Pancreas (tissue), 10 donors: ENCODE measurements around the gene NPLOC4. TPM values are rescaled to one million over a fixed set of nuclear protein-coding genes. Genes with fewer than 3 reads are reported as not detected.

ENCODE experiments used
- ATAC-seq, 4 donors: fragments of 200-7000 bp; cut with Tn5 transposase; one replicate each; pipeline versions ENCODE4 v1.8.0 to v1.9.1; 2020; ENCODE audit warnings: mild to moderate bottlenecking in 4 of 4, moderate library complexity in 4 of 4
- DNase-seq, 6 donors: peaks; one replicate each; pipeline ENCODE4 v3.0.0-alpha.2; 2020
- FAIRE-seq: peaks from 2 replicates; lab custom pipeline; 2012; peaks lifted over from hg19 to GRCh38; lab: Jason Lieb, UNC
- H3K27ac ChIP-seq, 4 donors: fragments of 200-600 bp; sonication (generic); 1 replicate in 3 of 4; 2 replicates in 1 of 4; pipeline versions ENCODE4 v1.5.0 to v1.8.0; 2020
- H3K27me3 ChIP-seq, 4 donors: fragments of 200-600 bp; one replicate each; pipeline ENCODE4 v1.8.0; 2021
- H3K36me3 ChIP-seq, 3 donors: fragments of 200-600 bp; sonication (generic) in 1 of 3; one replicate each; pipeline versions ENCODE4 v1.5.0 to v1.8.0; 2020 to 2021
- H3K4me1 ChIP-seq, 3 donors: fragments of 200-600 bp; one replicate each; pipeline ENCODE4 v1.8.0; 2021
- H3K4me3 ChIP-seq, 4 donors: fragments of 200-600 bp; sonication (generic) in 2 of 4; one replicate each; pipeline versions ENCODE4 v1.5.0 to v1.8.0; 2020 to 2021
- H3K9me3 ChIP-seq, 4 donors: fragments of 200-600 bp; one replicate each; pipeline ENCODE4 v1.8.0; 2021
- CTCF ChIP-seq, 4 donors: fragments of 200-600 bp; sonication (generic) in 3 of 4; IDR thresholded peaks; one replicate each; pipeline versions ENCODE4 v1.5.0 to v1.8.0; 2021; ENCODE audit warnings: antibody characterized with exemption in 4 of 4
- WGBS, 2 donors: extraction: QIAGEN DNeasy Blood & Tissue Kit; methylation state at CpG; one replicate each; pipeline ENCODE4 v1.1.7; 2013; 5-methylcytosine and 5-hydroxymethylcytosine counted together
- intact Hi-C, 3 donors: fragments of 100-400 bp; cut with DNase I; formaldehyde crosslinking; loops; one replicate each; pipeline versions ENCODE4 v1.11.1 to v1.14.2; 2022
- polyA plus RNA-seq, 2 donors: library from polyadenylated mRNA; stranded (reverse); fragments of 200-250 nt; gene quantifications; one replicate each; pipeline ENCODE4 v1.2.3, GENCODE V29; 2013
- total RNA-seq, 6 donors: library from RNA; stranded (reverse); fragmentation: NEBNext Ultra II Directional in 4 of 6; extraction: Animal tissue kit (Norgen Biotek cat#: 25700) in 4 of 6; gene quantifications; one replicate each; pipeline versions ENCODE4 v1.2.1 to v1.2.4, GENCODE V29; 2021 to 2023
- donor health status: healthy with polysubstance abuse.
- donor health status: DM: no; HTN: no; CAD: no; lungs with moderate emphysema.
- donor health status: DM: no; HTN: no; CAD: no.
- donor health status: control.
- donor health status: control.
- donor health status: Bipolar disorder and iron deficiency.
- donor health status: DM: yes; HTN: yes; CAD: no.
- donor health status: DM: no; HTN: no; CAD: no.
- donor health status: DM: no; HTN: no; CAD: no.
- donor health status: DM: yes; HTN: yes; CAD: no.

NPLOC4 gene
- total and polyA plus RNA-seq, 8 donors, result 32.5 to 54.8 (median 35.3) TPM

- Histone ChIP-seq H3K9me3 (no peaks in the 10 kb centered on the region), H3K27ac (peak overlapping the region; percentile 58 to 85 (median 73)), H3K4me3 (peak overlapping the region; percentile 1 to 58 (median 26)), H3K4me1 (peaks cover 0 to 17% (median 0%) of the 10 kb centered on the region in 3 donors), H3K36me3 (peaks cover 0 to 10% (median 0%) of the 10 kb centered on the region in 3 donors), H3K27me3 (no peaks in the 10 kb centered on the region)
- intact Hi-C loops, result loop anchor here in 1 of 3 donors (5.0 kb wide), 1 partner anchor 395 kb away; no protein-coding TSS in a partner anchor
- WGBS, 2 donors, result 7 to 9% methylated on average over 15 to 17 of the region's 17 CpGs
- TF ChIP-seq CTCF (IDR thresholded peaks at IDR 0.05), result peak; percentile 66 to 85 (median 69)
- ATAC-seq (peak; percentile 60 to 81 (median 76)), FAIRE-seq (no peak), DNase-seq (peak; percentile 78 to 95 (median 86))
Observed at GRCh38 chr17:81537343-81537855, 99.5 kb downstream of the NPLOC4 start.

- WGBS, 2 donors, result 8 to 10% methylated on average over 84 to 89 of the region's 89 CpGs
- DNase-seq, result peak; percentile 94 to 98 (median 96)
- no peaks in the 10 kb centered on the region for H3K27me3 ChIP-seq
- peak overlapping the region; percentile 1 to 58 (median 26) for H3K4me3 ChIP-seq
- intact Hi-C loops, result loop anchor here in 1 of 3 donors (5.0 kb wide), 1 partner anchor 394 kb away; no protein-coding TSS in a partner anchor
- no peaks in the 10 kb centered on the region for H3K9me3 ChIP-seq
- peak; percentile 54 to 69 (median 64) for ATAC-seq
- FAIRE-seq, result no peak
- peaks cover 0 to 17% (median 0%) of the 10 kb centered on the region in 3 donors for H3K4me1 ChIP-seq
- peaks cover 0 to 10% (median 0%) of the 10 kb centered on the region in 3 donors for H3K36me3 ChIP-seq
- H3K27ac ChIP-seq, result peak overlapping the region; percentile 58 to 85 (median 73)
- TF ChIP-seq CTCF (IDR thresholded peaks at IDR 0.05), result no peak
Observed at GRCh38 chr17:81536299-81537290, 100.3 kb downstream of the NPLOC4 start.

GRCh38 chr17:81535480-81536298 lies 101.2 kb downstream of the NPLOC4 start:
- H3K27me3 ChIP-seq, result no peaks in the 10 kb centered on the region
- H3K9me3 ChIP-seq, result no peaks in the 10 kb centered on the region
- DNase-seq (no peak), ATAC-seq (no peak), FAIRE-seq (no peak)
- H3K4me1 ChIP-seq, result peaks cover 0 to 17% (median 0%) of the 10 kb centered on the region in 3 donors
- peak overlapping the region in 2 of 4 donors; percentile 18 to 85 for H3K27ac ChIP-seq
- 24 to 32% methylated on average over 13 of the region's 13 CpGs for WGBS, 2 donors
- intact Hi-C loops, result loop anchor here in 1 of 3 donors (5.0 kb wide), 1 partner anchor 393 kb away; no protein-coding TSS in a partner anchor
- H3K36me3 ChIP-seq, result peaks cover 0 to 10% (median 0%) of the 10 kb centered on the region in 3 donors
- H3K4me3 ChIP-seq, result peak overlapping the region in 1 of 4 donors; percentile 58
- no peak for TF ChIP-seq CTCF (IDR thresholded peaks at IDR 0.05)

GRCh38 chr17:81535007-81535328 lies 101.9 kb downstream of the NPLOC4 start:
- no peak for TF ChIP-seq CTCF (IDR thresholded peaks at IDR 0.05)
- no peak overlapping the region for H3K27ac ChIP-seq
- intact Hi-C loops, result loop anchor here in 1 of 3 donors (5.0 kb wide), 1 partner anchor 393 kb away; no protein-coding TSS in a partner anchor
- H3K4me1 ChIP-seq, result peaks cover 0 to 17% (median 0%) of the 10 kb centered on the region in 3 donors
- WGBS, 2 donors, result 78 to 93% methylated on average over 5 of the region's 5 CpGs
- FAIRE-seq (no peak), DNase-seq (no peak), ATAC-seq (no peak)
- peaks cover 0 to 3% (median 0%) of the 10 kb centered on the region in 3 donors for H3K36me3 ChIP-seq
- no peak overlapping the region for H3K4me3 ChIP-seq
- H3K9me3 ChIP-seq, result no peaks in the 10 kb centered on the region
- H3K27me3 ChIP-seq, result no peaks in the 10 kb centered on the region
